SU-DHL-6 (cell line): ENCODE data around the gene LSM3.
A peak's percentile ranks its signal among the peaks of the same experiment; 100 is the strongest.

Experiments
- H2AFZ ChIP-seq: fragments of 200-600 bp; sonication (generic); 2 replicates; pipeline ENCODE4 v1.6.1; 2014; ENCODE audit warnings: low read depth, mild to moderate bottlenecking, moderate library complexity, mixed read lengths, antibody characterized with exemption, low read length; ENCODE audit not compliant: severe bottlenecking
- H3F3A ChIP-seq: fragments of 200-600 bp; shearing (Covaris generic); 2 replicates; pipeline ENCODE4 v1.6.0; 2016; ENCODE audit warnings: antibody characterized with exemption, mild to moderate bottlenecking; ENCODE audit not compliant: insufficient read depth
- H3K27ac ChIP-seq: fragments of 200-600 bp; sonication (generic); 2 replicates; pipeline ENCODE4 v1.5.1; 2016; ENCODE audit warnings: low read depth, mild to moderate bottlenecking, low read length, moderate library complexity, mixed read lengths
- H3K27me3 ChIP-seq: fragments of 200-600 bp; sonication (generic), shearing (Covaris generic); 2 replicates; pipeline ENCODE4 v1.6.0; 2014; ENCODE audit warnings: mild to moderate bottlenecking, low read length
- H3K36me3 ChIP-seq: fragments of 200-600 bp; sonication (generic); 2 replicates; pipeline ENCODE4 v1.6.1; 2014; ENCODE audit warnings: mild to moderate bottlenecking, low read length, mixed read lengths
- H3K4me2 ChIP-seq: fragments of 300-600, 200-600 bp; shearing (Covaris generic), sonication (generic); 2 replicates; pipeline ENCODE4 v1.6.0; 2014; ENCODE audit warnings: low read length, low read depth, mild to moderate bottlenecking; ENCODE audit not compliant: poor library complexity, severe bottlenecking
- H3K4me3 ChIP-seq: fragments of 200-600 bp; sonication (generic); 2 replicates; pipeline ENCODE4 v1.5.1; 2014; ENCODE audit warnings: antibody characterized with exemption, low read length, mild to moderate bottlenecking, mixed read lengths; ENCODE audit not compliant: insufficient read depth, poor library complexity, severe bottlenecking
- H3K79me2 ChIP-seq: fragments of 200-600 bp; sonication (generic); 2 replicates; pipeline ENCODE4 v1.6.1; 2014; ENCODE audit warnings: mild to moderate bottlenecking, low read length, moderate library complexity; ENCODE audit not compliant: insufficient read depth
- H3K9ac ChIP-seq: fragments of 200-600 bp; sonication (generic); 2 replicates; pipeline ENCODE4 v1.7.0; 2014; ENCODE audit warnings: mild to moderate bottlenecking, low read length
- H3K9me2 ChIP-seq: fragments of 200-600 bp; sonication (generic); replicated peaks from 2 replicates; pipeline ENCODE4 v1.6.1; 2014; ENCODE audit warnings: low read length; ENCODE audit not compliant: insufficient read depth
- H3K9me3 ChIP-seq: fragments of 200-600 bp; sonication (generic); 2 replicates; pipeline ENCODE4 v1.6.1; 2014; ENCODE audit warnings: low read length, mixed read lengths; ENCODE audit not compliant: insufficient read depth
- H4K20me1 ChIP-seq: fragments of 200-600 bp; sonication (generic); 2 replicates; pipeline ENCODE4 v1.6.1; 2014; ENCODE audit warnings: low read depth, mild to moderate bottlenecking, antibody characterized with exemption, low read length, moderate library complexity, mixed read lengths
- EZH2phosphoT487 ChIP-seq: fragments of 200-600 bp; sonication (generic), shearing (Covaris generic); conservative IDR thresholded peaks from 2 replicates; pipeline ENCODE4 v1.6.1; 2018; ENCODE audit warnings: mild to moderate bottlenecking, antibody characterized with exemption, low read length, moderate library complexity, mixed read lengths
- TF ChIP-seq, protein P1 (sequence below): fragments of 200-600 bp; sonication (generic); IDR thresholded peaks from one replicate; pipeline ENCODE4 v1.5.1; 2017; ENCODE audit warnings: antibody characterized with exemption, mild to moderate bottlenecking, low read length, moderate library complexity; ENCODE audit not compliant: insufficient read depth, poor library complexity, severe bottlenecking

Gene LSM3

DNA sequence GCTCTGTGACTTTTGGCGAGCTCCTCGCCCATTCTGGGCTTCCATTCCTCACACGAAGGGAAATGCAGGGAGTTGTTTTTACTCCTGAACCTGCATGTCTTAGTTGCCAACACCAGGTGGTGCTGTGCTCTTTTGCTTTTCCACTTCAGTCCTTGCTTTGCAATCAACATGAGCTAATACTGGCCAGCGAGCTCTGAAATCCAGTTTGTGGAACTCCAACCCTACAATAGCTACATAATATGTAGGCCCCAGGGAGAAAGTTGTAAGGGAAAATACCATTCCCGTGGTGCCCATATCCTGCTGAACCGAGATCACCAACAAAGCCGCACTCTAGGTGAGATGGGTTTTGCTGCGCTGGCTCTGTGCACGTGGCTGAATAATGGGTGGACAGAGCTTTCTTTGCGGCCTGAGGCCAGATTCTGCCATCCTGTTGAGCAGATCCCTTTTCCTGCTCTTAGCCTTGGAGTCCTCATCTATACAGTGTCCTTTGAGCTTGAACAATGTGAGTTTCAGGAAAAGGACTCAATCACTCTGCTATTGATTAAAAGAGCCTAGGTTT, 25.0 kb downstream of the LSM3 start:
- no peak for TF ChIP-seq EZH2phosphoT487
- TF ChIP-seq, protein P1, sequence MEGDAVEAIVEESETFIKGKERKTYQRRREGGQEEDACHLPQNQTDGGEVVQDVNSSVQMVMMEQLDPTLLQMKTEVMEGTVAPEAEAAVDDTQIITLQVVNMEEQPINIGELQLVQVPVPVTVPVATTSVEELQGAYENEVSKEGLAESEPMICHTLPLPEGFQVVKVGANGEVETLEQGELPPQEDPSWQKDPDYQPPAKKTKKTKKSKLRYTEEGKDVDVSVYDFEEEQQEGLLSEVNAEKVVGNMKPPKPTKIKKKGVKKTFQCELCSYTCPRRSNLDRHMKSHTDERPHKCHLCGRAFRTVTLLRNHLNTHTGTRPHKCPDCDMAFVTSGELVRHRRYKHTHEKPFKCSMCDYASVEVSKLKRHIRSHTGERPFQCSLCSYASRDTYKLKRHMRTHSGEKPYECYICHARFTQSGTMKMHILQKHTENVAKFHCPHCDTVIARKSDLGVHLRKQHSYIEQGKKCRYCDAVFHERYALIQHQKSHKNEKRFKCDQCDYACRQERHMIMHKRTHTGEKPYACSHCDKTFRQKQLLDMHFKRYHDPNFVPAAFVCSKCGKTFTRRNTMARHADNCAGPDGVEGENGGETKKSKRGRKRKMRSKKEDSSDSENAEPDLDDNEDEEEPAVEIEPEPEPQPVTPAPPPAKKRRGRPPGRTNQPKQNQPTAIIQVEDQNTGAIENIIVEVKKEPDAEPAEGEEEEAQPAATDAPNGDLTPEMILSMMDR, result peak; percentile 76
- Histone ChIP-seq H3F3A (no peaks in the 10 kb centered on the region), H3K27ac (no peak overlapping the region), H3K79me2 (no peaks in the 10 kb centered on the region), H3K27me3 (no peaks in the 10 kb centered on the region), H4K20me1 (no peaks in the 10 kb centered on the region), H3K4me2 (no peak overlapping the region), H3K9ac (no peak overlapping the region), H3K9me2 (no peaks in the 10 kb centered on the region), H3K36me3 (no peaks in the 10 kb centered on the region), H3K9me3 (no peaks in the 10 kb centered on the region), H2AFZ (no peak overlapping the region), H3K4me3 (no peak overlapping the region)

DNA sequence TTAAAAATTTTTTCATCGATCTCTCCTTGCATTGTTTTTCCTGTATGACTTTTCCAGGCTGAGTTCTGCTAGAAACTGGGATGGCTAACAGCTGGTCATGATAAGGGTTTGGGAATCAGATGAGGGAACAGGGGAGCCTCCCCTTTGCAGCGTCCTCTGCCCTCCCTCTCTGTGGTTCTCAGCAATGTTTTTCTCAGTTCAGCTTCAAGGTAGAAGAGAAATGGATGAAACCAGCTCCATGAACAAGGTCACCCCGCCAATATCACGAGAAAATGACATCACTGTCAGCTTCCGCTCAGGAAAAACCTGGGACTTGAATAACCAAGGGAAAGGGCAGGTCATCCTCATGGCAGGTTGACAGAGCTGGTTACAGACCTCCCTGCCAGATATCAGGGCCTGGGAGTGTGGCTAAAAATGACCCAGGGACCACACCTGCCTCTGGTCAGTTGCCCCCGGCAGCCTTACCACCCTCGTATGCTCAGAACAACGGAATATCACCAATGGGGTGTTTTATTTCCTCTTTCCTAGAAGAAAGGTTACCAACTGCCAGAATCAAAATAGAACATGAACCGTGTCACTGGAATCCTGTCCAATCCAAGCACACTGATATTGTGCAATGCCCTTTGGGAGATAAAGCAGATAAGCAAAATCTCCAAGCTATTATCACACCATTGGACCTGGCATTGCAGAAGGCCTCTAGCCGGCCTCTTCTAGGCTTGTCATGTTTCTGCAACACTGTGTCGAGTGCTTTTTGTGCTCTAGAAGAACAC, 26.1 kb downstream of the LSM3 start:
- Histone ChIP-seq H3K27ac (no peak overlapping the region), H3K4me2 (no peak overlapping the region), H3K9me3 (no peaks in the 10 kb centered on the region), H3K9ac (no peak overlapping the region), H3K79me2 (no peaks in the 10 kb centered on the region), H3K9me2 (no peaks in the 10 kb centered on the region), H3K27me3 (no peaks in the 10 kb centered on the region), H3F3A (no peaks in the 10 kb centered on the region), H3K4me3 (no peak overlapping the region), H2AFZ (no peak overlapping the region), H3K36me3 (no peaks in the 10 kb centered on the region), H4K20me1 (no peaks in the 10 kb centered on the region)
- TF ChIP-seq, protein P1, result no peak
- no peak for TF ChIP-seq EZH2phosphoT487

DNA sequence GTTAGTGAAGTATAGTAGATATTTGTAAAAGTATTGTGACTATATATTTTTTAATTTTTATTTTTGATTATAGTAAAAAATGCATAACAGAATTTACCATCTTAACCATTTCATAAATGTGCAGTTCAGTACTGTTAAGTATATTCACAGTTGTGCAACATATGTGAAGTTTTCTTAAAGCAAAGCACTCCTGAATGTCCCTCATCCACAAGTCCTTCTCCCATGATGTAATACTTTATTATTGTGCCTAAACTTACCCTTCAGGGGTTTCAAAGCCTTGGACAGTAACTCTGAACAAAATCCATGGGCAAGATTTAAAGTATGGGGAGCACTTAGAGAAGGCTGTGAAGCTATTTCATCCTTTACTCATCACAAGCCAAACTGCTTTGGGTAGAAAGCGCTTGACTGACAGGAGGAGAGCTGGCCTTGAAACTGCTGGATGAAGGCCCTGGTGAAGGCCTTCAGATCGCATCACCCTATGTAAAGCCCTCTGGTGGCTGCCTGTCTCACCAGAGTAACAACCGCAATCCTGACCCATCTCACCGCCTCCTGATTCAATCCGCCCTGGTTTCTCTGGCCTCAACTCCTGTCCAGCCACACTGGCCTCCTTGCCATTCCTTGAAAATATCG, 28.0 kb downstream of the LSM3 start:
- Histone ChIP-seq H3F3A (no peaks in the 10 kb centered on the region), H3K4me2 (no peak overlapping the region), H3K9ac (no peak overlapping the region), H3K27me3 (no peaks in the 10 kb centered on the region), H3K9me2 (no peaks in the 10 kb centered on the region), H2AFZ (no peak overlapping the region), H3K27ac (no peak overlapping the region), H3K36me3 (no peaks in the 10 kb centered on the region), H3K4me3 (no peak overlapping the region), H4K20me1 (no peaks in the 10 kb centered on the region), H3K79me2 (no peaks in the 10 kb centered on the region), H3K9me3 (no peaks in the 10 kb centered on the region)
- TF ChIP-seq EZH2phosphoT487, result no peak
- TF ChIP-seq, protein P1, result no peak
